ENCODE measurements around the gene TRAPPC10.

TRAPPC10 gene

DNA sequence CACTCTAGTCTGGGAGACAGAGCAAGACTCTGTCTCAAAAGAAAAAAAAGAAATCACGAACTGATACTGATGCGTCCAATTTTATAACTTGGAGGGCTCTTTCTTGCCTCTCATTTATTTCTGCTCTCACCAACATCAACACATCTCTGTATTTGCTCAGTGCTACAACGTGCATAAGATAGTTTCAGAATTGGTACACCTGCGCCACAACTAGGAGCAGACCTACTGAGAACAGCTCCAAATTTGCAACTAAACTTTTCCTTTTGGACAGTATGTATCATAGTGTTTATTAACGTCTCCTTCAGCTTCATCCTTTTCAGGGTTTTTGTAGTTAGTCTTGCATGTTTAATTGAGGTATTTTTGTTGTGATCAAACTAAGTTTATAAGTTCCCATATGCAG lies 27.7 kb downstream of the TRAPPC10 start:
- no peak overlapping the region for H3K4me3 ChIP-seq (ENCODE audit: low read length in 2 of 2)
- no peak overlapping the region for H3K4ac ChIP-seq (ENCODE audit: low read length)
- H3K9me3 ChIP-seq (replicated peaks in 1 of 2; ENCODE audit: control insufficient read depth in 2 of 2, insufficient read depth in 1 of 2, low read depth in 1 of 2, low read length in 2 of 2) = no peaks in the 10 kb centered on the region
- H2AFZ ChIP-seq (ENCODE audit: low read length) = no peak overlapping the region
- no peak overlapping the region for H2BK5ac ChIP-seq (ENCODE audit: low read length)
- no peak overlapping the region for H3K4me2 ChIP-seq (ENCODE audit: insufficient read depth, low read length, poor library complexity, severe bottlenecking)
- no peaks in the 10 kb centered on the region for H3K79me1 ChIP-seq (ENCODE audit: low read depth, low read length)
- H2BK120ac ChIP-seq (ENCODE audit: low read depth, low read length) = no peak overlapping the region
- no peak overlapping the region for H4K91ac ChIP-seq (ENCODE audit: low read depth, low read length, poor library complexity)
- H2AK5ac ChIP-seq (ENCODE audit: low read depth, low read length) = no peak overlapping the region
- H3K4me1 ChIP-seq (ENCODE audit: control insufficient read depth in 2 of 2, insufficient read depth in 1 of 2, low read depth in 1 of 2, low read length in 2 of 2) = no peaks in the 10 kb centered on the region
- H3K27ac ChIP-seq (replicated peaks; ENCODE audit: low read length) = no peak overlapping the region
- no peak overlapping the region for H2BK12ac ChIP-seq (ENCODE audit: low read length)
- no peak overlapping the region for H3K23ac ChIP-seq (ENCODE audit: low read depth, low read length, poor library complexity)
- H3K9ac ChIP-seq (ENCODE audit: low read depth, low read length, poor library complexity) = no peak overlapping the region
- H4K8ac ChIP-seq (ENCODE audit: low read depth, low read length) = no peak overlapping the region
- no peak overlapping the region for H2BK15ac ChIP-seq (ENCODE audit: low read length)
- peaks cover 27 to 61% of the 10 kb centered on the region in 2 donors for H3K36me3 ChIP-seq (replicated peaks in 1 of 2; ENCODE audit: control insufficient read depth in 2 of 2, insufficient read depth in 2 of 2, low read length in 2 of 2)
- no peak overlapping the region for H3K18ac ChIP-seq (ENCODE audit: low read length)
- no CpG with 5 or more reads among the region's 5 CpGs for WGBS, 2 donors (ENCODE audit: extremely low coverage in 2 of 2, insufficient read length in 2 of 2, insufficient replicate concordance in 1 of 2)
- no peaks in the 10 kb centered on the region for H3K27me3 ChIP-seq (ENCODE audit: control insufficient read depth in 3 of 3, insufficient read depth in 3 of 3, low read depth in 1 of 3, low read length in 3 of 3)
- H3K14ac ChIP-seq (ENCODE audit: low read length) = no peak overlapping the region
- DNase-seq (ENCODE audit: low spot score) = no peak

DNA sequence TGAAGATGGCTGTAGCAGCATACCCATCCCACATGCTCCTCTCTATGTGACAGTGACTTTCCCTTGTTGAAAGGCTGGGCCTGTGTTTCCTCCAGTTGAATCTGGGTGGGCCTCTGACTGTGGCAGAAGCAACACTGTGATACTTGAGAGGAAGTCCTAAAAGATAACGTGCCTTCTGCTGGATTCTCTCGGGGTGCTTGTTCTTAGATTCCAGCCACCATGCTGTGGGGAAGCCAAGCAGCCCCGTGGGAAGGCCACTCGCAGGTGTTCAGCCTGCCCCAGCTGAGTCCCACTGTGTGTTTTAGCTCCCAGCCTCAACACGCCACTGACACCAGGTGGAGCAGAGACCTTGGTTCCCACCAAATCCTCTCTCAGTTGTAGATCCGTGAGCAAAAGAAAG lies 31.5 kb downstream of the TRAPPC10 start:
- Histone ChIP-seq H3K27ac (replicated peaks; ENCODE audit: low read length) (no peak overlapping the region), H4K8ac (ENCODE audit: low read depth, low read length) (no peak overlapping the region), H3K27me3 (ENCODE audit: control insufficient read depth in 3 of 3, insufficient read depth in 3 of 3, low read depth in 1 of 3, low read length in 3 of 3) (no peaks in the 10 kb centered on the region), H3K14ac (ENCODE audit: low read length) (no peak overlapping the region), H2BK120ac (ENCODE audit: low read depth, low read length) (peak overlapping the region; percentile 67), H2BK12ac (ENCODE audit: low read length) (no peak overlapping the region), H3K18ac (ENCODE audit: low read length) (no peak overlapping the region), H2BK5ac (ENCODE audit: low read length) (no peak overlapping the region), H3K23ac (ENCODE audit: low read depth, low read length, poor library complexity) (no peak overlapping the region), H2AFZ (ENCODE audit: low read length) (no peak overlapping the region), H3K36me3 (replicated peaks in 1 of 2; ENCODE audit: control insufficient read depth in 2 of 2, insufficient read depth in 2 of 2, low read length in 2 of 2) (peaks cover 10 to 57% of the 10 kb centered on the region in 2 donors), H3K4me3 (ENCODE audit: low read length in 2 of 2) (no peak overlapping the region), H2AK5ac (ENCODE audit: low read depth, low read length) (no peak overlapping the region), H3K79me1 (ENCODE audit: low read depth, low read length) (peaks cover 6% of the 10 kb centered on the region), H4K91ac (ENCODE audit: low read depth, low read length, poor library complexity) (no peak overlapping the region), H2BK15ac (ENCODE audit: low read length) (no peak overlapping the region), H3K4ac (ENCODE audit: low read length) (no peak overlapping the region), H3K4me1 (ENCODE audit: control insufficient read depth in 2 of 2, insufficient read depth in 1 of 2, low read depth in 1 of 2, low read length in 2 of 2) (no peaks in the 10 kb centered on the region), H3K9ac (ENCODE audit: low read depth, low read length, poor library complexity) (no peak overlapping the region), H3K9me3 (replicated peaks in 1 of 2; ENCODE audit: control insufficient read depth in 2 of 2, insufficient read depth in 1 of 2, low read depth in 1 of 2, low read length in 2 of 2) (no peaks in the 10 kb centered on the region), H3K4me2 (ENCODE audit: insufficient read depth, low read length, poor library complexity, severe bottlenecking) (no peak overlapping the region)
- no peak for DNase-seq (ENCODE audit: low spot score)
- no CpG with 5 or more reads among the region's 6 CpGs for WGBS, 2 donors (ENCODE audit: extremely low coverage in 2 of 2, insufficient read length in 2 of 2, insufficient replicate concordance in 1 of 2)

DNA sequence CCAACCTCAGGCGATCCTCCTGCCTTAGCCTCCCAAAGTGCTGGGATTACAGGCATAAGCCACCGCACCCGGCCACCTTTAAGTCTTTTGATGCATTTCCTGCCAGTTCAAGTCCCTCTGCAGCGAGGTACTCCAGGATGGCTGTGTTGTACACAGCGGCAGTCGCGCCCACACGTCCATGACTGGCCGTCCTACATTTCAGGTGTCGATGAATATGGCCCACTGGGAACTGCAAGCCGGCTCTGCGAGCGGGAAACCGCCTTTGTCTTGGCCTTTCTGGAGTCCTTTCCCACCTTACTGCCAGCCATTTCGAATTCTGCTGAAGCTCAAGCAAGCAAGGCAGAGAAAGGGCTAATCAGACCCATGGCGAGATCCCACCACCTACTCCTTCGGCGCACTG lies 34.6 kb downstream of the TRAPPC10 start:
- Histone ChIP-seq H3K23ac (ENCODE audit: low read depth, low read length, poor library complexity) (no peak overlapping the region), H3K9ac (ENCODE audit: low read depth, low read length, poor library complexity) (no peak overlapping the region), H4K8ac (ENCODE audit: low read depth, low read length) (no peak overlapping the region), H2BK5ac (ENCODE audit: low read length) (no peak overlapping the region), H2AK5ac (ENCODE audit: low read depth, low read length) (no peak overlapping the region), H3K18ac (ENCODE audit: low read length) (no peak overlapping the region), H2AFZ (ENCODE audit: low read length) (no peak overlapping the region), H3K79me1 (ENCODE audit: low read depth, low read length) (peaks cover 10% of the 10 kb centered on the region), H3K14ac (ENCODE audit: low read length) (no peak overlapping the region), H3K27me3 (ENCODE audit: control insufficient read depth in 3 of 3, insufficient read depth in 3 of 3, low read depth in 1 of 3, low read length in 3 of 3) (no peaks in the 10 kb centered on the region), H3K4me2 (ENCODE audit: insufficient read depth, low read length, poor library complexity, severe bottlenecking) (no peak overlapping the region), H2BK120ac (ENCODE audit: low read depth, low read length) (no peak overlapping the region), H3K4ac (ENCODE audit: low read length) (no peak overlapping the region), H2BK15ac (ENCODE audit: low read length) (no peak overlapping the region), H3K36me3 (replicated peaks in 1 of 2; ENCODE audit: control insufficient read depth in 2 of 2, insufficient read depth in 2 of 2, low read length in 2 of 2) (peaks cover 4 to 46% of the 10 kb centered on the region in 2 donors), H2BK12ac (ENCODE audit: low read length) (no peak overlapping the region), H4K91ac (ENCODE audit: low read depth, low read length, poor library complexity) (no peak overlapping the region), H3K4me1 (ENCODE audit: control insufficient read depth in 2 of 2, insufficient read depth in 1 of 2, low read depth in 1 of 2, low read length in 2 of 2) (no peaks in the 10 kb centered on the region), H3K27ac (replicated peaks; ENCODE audit: low read length) (no peak overlapping the region), H3K9me3 (replicated peaks in 1 of 2; ENCODE audit: control insufficient read depth in 2 of 2, insufficient read depth in 1 of 2, low read depth in 1 of 2, low read length in 2 of 2) (no peaks in the 10 kb centered on the region), H3K4me3 (ENCODE audit: low read length in 2 of 2) (peak overlapping the region in 1 of 2 donors; percentile 46)
- no CpG with 5 or more reads among the region's 18 CpGs for WGBS, 2 donors (ENCODE audit: extremely low coverage in 2 of 2, insufficient read length in 2 of 2, insufficient replicate concordance in 1 of 2)
- no peak for DNase-seq (ENCODE audit: low spot score)

DNA sequence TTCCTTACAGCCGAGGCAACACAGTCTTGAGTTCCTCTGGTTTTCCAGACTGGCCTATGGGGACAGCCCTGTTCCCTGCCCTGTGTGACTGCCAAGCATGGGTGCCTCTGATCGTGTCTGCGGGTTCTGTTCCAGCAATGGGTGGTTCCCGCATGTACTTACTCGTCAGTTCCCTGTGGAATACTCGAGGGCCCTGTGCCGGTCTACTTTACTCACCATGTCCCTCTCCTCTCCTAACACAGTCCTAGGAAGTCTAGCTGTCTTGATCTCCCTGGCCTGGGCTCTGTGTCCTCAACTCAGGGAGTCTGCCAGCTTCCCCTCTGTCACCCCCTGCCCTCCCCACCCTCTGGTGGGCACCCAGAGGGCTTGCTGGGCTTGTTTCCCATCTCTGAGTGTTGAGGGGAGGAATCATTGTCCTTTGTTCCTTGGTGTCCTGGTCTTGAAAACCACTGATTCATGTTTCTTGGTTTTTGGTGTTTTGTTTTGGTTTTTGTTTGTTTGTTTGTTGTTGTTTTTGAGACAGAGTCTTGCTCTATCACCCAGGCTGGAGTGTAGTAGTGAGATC lies 36.0 kb downstream of the TRAPPC10 start:
- no peak overlapping the region for H2BK120ac ChIP-seq (ENCODE audit: low read depth, low read length)
- H3K36me3 ChIP-seq (replicated peaks in 1 of 2; ENCODE audit: control insufficient read depth in 2 of 2, insufficient read depth in 2 of 2, low read length in 2 of 2) = peaks cover 5 to 55% of the 10 kb centered on the region in 2 donors
- no peak overlapping the region for H3K23ac ChIP-seq (ENCODE audit: low read depth, low read length, poor library complexity)
- H3K14ac ChIP-seq (ENCODE audit: low read length) = no peak overlapping the region
- H4K91ac ChIP-seq (ENCODE audit: low read depth, low read length, poor library complexity) = no peak overlapping the region
- H3K4ac ChIP-seq (ENCODE audit: low read length) = no peak overlapping the region
- H2BK15ac ChIP-seq (ENCODE audit: low read length) = no peak overlapping the region
- no peak for DNase-seq (ENCODE audit: low spot score)
- peak overlapping the region; percentile 17 for H4K8ac ChIP-seq (ENCODE audit: low read depth, low read length)
- no peak overlapping the region for H3K4me2 ChIP-seq (ENCODE audit: insufficient read depth, low read length, poor library complexity, severe bottlenecking)
- H3K4me3 ChIP-seq (ENCODE audit: low read length in 2 of 2) = no peak overlapping the region
- no peak overlapping the region for H3K27ac ChIP-seq (replicated peaks; ENCODE audit: low read length)
- H2BK12ac ChIP-seq (ENCODE audit: low read length) = no peak overlapping the region
- H3K9me3 ChIP-seq (replicated peaks in 1 of 2; ENCODE audit: control insufficient read depth in 2 of 2, insufficient read depth in 1 of 2, low read depth in 1 of 2, low read length in 2 of 2) = no peaks in the 10 kb centered on the region
- no peaks in the 10 kb centered on the region for H3K4me1 ChIP-seq (ENCODE audit: control insufficient read depth in 2 of 2, insufficient read depth in 1 of 2, low read depth in 1 of 2, low read length in 2 of 2)
- H3K79me1 ChIP-seq (ENCODE audit: low read depth, low read length) = peaks cover 10% of the 10 kb centered on the region
- H3K27me3 ChIP-seq (ENCODE audit: control insufficient read depth in 3 of 3, insufficient read depth in 3 of 3, low read depth in 1 of 3, low read length in 3 of 3) = no peaks in the 10 kb centered on the region
- H2AFZ ChIP-seq (ENCODE audit: low read length) = no peak overlapping the region
- no CpG with 5 or more reads among the region's 7 CpGs for WGBS, 2 donors (ENCODE audit: extremely low coverage in 2 of 2, insufficient read length in 2 of 2, insufficient replicate concordance in 1 of 2)
- H3K9ac ChIP-seq (ENCODE audit: low read depth, low read length, poor library complexity) = no peak overlapping the region
- no peak overlapping the region for H2AK5ac ChIP-seq (ENCODE audit: low read depth, low read length)
- no peak overlapping the region for H2BK5ac ChIP-seq (ENCODE audit: low read length)
- no peak overlapping the region for H3K18ac ChIP-seq (ENCODE audit: low read length)
